ENCODE results near the gene BHMT2. TPM values are rescaled to one million over a fixed set of nuclear protein-coding genes. Genes with fewer than 3 reads are reported as not detected.
A peak's percentile ranks its signal among the peaks of the same experiment; 100 is the strongest.

BHMT2 gene
- total and polyA plus RNA-seq, 2 of the 13 experiments (the other 11 are each of a cell fraction or from before 2014, with no cell fraction given) = 13.8 to 18.8 TPM

- TF ChIP-seq DMAP1 (CRISPR knock-in tag; IDR thresholded peaks at IDR 0.05) = peak; percentile 40; the same call in 1 of the 2 replicates
- peak; percentile 64 for TF ChIP-seq SAP130 (CRISPR knock-in tag; IDR thresholded peaks at IDR 0.05; ENCODE audit: low read depth)
- no peak for TF ChIP-seq ZNF660 (CRISPR knock-in tag; IDR thresholded peaks at IDR 0.05; ENCODE audit: borderline replicate concordance, low read depth)
- TF ChIP-seq CBX5 (CRISPR knock-in tag; IDR thresholded peaks at IDR 0.05; ENCODE audit: borderline replicate concordance) = no peak
- TF ChIP-seq ZNF567 (CRISPR knock-in tag; IDR thresholded peaks at IDR 0.05; ENCODE audit: borderline replicate concordance) = no peak
- no peak for TF ChIP-seq ZNF564 (CRISPR knock-in tag; IDR thresholded peaks at IDR 0.05)
- no peak for TF ChIP-seq CREB1 (IDR thresholded peaks at IDR 0.05)
- TF ChIP-seq CREB1 (CRISPR knock-in tag; IDR thresholded peaks at IDR 0.05) = peak; percentile 26; the same call in 1 of the 2 replicates
- TF ChIP-seq STAT5B (CRISPR knock-in tag; IDR thresholded peaks at IDR 0.05) = no peak
- no peak for TF ChIP-seq FUBP1 (CRISPR knock-in tag; IDR thresholded peaks at IDR 0.05; ENCODE audit: borderline replicate concordance)
- TF ChIP-seq ZNF556 (CRISPR knock-in tag; IDR thresholded peaks at IDR 0.05; ENCODE audit: borderline replicate concordance) = no peak
- TF ChIP-seq FOXP1 (IDR thresholded peaks at IDR 0.05) = peak; percentile 61; the same call in 1 of the 2 replicates
- TF ChIP-seq FOXP1 (CRISPR knock-in tag; IDR thresholded peaks at IDR 0.05) = peak; percentile 83
- no peak for TF ChIP-seq ZHX2 (IDR thresholded peaks at IDR 0.05; ENCODE audit: low read depth)
- no peak for TF ChIP-seq ZHX2 (CRISPR knock-in tag; IDR thresholded peaks at IDR 0.05; ENCODE audit: borderline replicate concordance)
- TF ChIP-seq CREM (IDR thresholded peaks at IDR 0.05) = peak; percentile 79
- no peak for TF ChIP-seq CREM (CRISPR knock-in tag; IDR thresholded peaks at IDR 0.05)
- TF ChIP-seq TP53 (CRISPR knock-in tag; conservative IDR thresholded peaks at IDR 0.05) = no peak
- TF ChIP-seq THAP11 (CRISPR knock-in tag; IDR thresholded peaks at IDR 0.05) = peak; percentile 42; the same call in 1 of the 2 replicates
- peak in 1 of 2 experiments; percentile 75; a peak in 2 of 4 replicates for TF ChIP-seq NR2F1 (CRISPR knock-in tag; IDR thresholded peaks at IDR 0.05)
- no peak for TF ChIP-seq ZFAT (CRISPR knock-in tag; conservative IDR thresholded peaks at IDR 0.05)
- TF ChIP-seq ZNF12 (CRISPR knock-in tag; IDR thresholded peaks at IDR 0.05) = no peak
- no peak for TF ChIP-seq DDIT3 (CRISPR knock-in tag; IDR thresholded peaks at IDR 0.05)
- no peak for TF ChIP-seq ZNF260 (CRISPR knock-in tag; IDR thresholded peaks at IDR 0.05; ENCODE audit: borderline replicate concordance, low read depth)
- no peak for TF ChIP-seq ZFP36L2 (CRISPR knock-in tag; IDR thresholded peaks at IDR 0.05)
These were observed 38.7 kb upstream of the BHMT2 start (continued) for GRCh38 chr5:79030663-79031484.
